GM19351 (cell line): ENCODE data around the gene IGFALS.

Experiments
- ATAC-seq: cut with Tn5 transposase; IDR thresholded peaks from one replicate; pipeline ENCODE4 v1.9.1; 2021; ENCODE audit warnings: mild to moderate bottlenecking, moderate library complexity; ENCODE audit not compliant: unreplicated experiment

IGFALS gene

DNA sequence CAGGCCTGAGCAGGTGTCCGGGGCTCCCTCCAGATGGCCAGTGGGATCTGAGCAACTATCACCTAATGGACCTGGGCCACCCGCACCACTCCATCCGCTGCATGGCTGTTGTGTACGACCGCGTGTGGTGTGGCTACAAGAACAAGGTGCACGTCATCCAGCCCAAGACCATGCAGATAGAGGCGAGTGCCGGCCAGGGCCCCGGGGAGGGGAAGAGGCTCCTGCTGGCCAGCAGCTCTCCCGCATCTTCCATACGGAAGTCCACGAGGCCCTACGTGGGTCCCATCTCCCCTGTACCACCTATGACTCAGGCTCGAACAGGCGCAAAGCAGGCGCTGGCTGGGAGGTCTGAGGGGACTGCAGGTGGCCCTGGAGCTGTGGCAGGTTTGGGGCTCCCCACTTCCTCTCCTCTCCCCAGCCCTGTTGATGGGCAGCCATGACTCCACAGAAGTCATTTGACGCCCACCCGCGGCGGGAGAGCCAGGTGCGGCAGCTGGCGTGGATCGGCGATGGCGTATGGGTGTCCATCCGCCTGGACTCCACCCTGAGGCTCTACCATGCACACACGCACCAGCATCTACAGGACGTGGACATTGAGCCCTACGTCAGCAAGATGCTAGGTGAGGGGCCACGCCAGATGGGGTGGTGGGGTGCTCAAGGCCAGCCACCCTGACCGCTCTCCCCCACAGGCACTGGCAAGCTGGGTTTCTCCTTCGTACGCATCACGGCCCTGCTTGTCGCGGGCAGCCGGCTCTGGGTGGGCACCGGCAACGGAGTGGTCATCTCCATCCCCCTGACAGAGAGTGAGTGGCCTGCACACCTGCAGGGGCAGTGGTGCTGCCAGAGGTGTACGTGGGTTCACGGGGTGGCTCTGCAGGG lies 26.1 kb downstream of the IGFALS start:
- ATAC-seq, result no peak

- ATAC-seq, result no peak
Measured at GRCh38 chr16:1766701-1767100, 26.8 kb downstream of the IGFALS start.

GRCh38 chr16:1766231-1766630 lies 27.3 kb downstream of the IGFALS start:
- no peak for ATAC-seq

DNA sequence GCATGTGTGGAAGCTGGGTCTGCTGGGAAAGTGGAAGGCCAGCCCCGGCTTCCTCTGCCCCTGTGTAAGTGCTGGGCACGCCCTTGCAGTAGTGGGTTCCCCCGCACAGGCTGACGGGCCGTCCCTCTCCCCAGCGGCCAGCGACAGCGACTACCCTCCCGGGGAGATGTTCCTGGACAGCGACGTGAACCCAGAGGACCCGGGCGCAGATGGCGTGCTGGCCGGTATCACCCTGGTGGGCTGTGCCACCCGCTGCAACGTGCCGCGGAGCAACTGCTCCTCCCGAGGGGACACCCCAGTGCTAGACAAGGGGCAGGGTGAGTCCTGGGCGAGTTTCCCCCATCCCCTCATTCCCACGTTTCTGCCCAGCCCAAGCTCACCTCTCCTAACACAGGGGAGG lies 27.7 kb downstream of the IGFALS start:
- ATAC-seq, result no peak

- ATAC-seq, result no peak
Measured at GRCh38 chr16:1764971-1765370, 28.5 kb downstream of the IGFALS start.

DNA sequence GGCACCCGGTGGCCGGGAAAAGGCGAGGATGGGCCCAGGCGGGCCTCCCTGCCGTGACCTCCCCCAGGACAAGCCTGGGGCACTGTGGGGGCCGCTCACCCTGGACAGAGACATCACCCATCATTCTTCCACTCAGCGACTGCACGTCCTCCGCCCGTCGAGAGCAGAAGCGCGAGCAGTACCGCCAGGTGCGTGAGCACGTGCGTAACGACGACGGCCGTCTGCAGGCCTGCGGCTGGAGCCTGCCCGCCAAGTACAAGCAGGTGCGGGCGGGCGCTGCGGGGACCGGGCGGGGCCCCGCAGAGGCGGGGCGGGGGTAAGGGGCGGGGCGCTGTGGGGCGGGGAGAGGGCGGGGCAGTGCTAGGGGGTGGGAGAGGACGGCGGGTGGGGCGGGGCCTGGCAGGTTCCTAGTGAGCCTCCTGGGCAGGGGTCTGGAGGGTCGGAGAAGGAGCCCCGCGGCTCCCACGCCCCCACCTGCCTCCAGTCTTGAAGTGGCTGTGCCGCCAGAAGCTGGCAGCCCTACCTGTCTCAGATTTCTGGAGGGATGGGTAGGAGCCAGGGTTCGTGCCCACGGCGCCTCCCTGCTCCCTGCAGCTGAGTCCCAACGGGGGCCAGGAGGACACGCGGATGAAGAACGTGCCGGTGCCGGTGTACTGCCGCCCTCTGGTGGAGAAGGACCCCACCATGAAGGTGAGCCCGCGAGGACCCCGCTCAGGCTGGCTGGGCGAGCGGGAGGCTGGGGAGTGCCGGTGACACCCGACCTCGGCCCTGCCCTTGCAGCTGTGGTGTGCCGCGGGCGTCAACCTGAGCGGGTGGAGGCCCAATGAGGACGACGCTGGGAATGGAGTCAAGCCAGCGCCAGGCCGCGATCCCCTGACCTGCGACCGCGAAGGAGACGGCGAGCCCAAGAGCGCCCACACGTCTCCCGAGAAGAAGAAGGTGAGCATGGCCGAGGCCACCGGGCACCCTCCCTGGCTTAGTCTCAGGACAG lies 29.7 kb downstream of the IGFALS start:
- ATAC-seq, result no peak

DNA sequence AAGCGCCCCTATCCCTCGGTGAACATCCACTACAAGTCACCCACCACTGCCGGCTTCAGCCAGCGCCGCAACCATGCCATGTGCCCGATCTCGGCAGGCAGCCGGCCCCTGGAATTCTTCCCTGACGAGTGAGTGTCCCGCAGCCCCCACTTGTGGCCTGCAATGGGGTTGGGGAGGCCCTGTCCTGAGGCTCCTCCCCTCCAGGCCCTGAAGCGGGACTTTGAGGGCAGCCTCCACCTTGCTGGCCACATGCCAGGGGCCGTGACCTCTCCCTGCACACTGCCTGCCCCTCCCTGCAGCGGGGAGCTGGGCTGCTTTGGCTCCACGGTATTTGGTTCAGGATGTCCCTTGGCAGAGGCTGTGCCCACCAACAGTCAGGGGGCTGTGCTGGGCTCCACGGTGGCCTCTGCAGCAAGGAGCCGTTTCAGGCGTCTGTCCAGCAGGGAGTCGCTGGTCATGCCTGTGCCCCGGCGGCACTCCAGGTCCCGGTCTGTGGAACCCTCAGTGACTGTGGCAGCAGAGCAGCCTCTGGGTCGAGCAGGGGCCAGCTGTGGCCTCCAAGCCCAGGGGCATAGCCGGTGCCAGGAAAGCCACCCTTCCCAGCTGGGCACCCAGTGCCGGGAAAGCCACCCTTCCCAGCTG lies 30.5 kb downstream of the IGFALS start:
- ATAC-seq, result no peak

DNA sequence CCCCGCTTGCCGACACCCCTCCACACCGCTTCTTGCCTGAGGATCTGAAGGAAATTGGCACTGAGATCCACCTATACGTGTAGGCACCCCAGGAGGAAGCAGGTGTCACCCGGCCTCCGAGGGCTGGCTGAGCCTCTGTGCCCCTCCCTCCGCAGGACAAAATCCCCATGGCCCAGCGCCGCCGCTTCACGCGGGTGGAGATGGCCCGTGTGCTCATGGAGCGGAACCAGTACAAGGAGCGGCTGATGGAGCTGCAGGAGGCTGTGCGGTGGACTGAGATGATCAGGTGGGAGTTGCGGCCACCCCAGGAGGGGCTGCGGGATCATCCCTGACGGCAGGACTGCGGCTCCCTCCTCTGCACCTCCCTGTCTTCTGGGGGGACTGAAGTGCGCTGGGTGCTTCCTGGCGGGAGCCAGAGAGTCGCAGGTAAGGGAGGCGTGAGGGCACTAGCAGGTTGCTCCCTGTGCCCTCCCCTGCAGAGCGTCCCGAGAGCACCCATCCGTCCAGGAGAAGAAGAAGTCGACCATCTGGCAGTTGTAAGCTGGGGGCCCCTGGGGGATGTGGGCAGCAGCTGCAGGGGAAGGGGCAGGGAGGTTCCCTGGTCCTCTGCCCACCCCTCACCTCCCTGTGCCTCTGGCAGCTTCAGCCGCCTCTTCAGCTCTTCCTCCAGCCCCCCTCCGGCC lies 31.2 kb downstream of the IGFALS start:
- no peak for ATAC-seq

- ATAC-seq, result no peak
Measured at GRCh38 chr16:1761751-1762150, 31.8 kb downstream of the IGFALS start.

DNA sequence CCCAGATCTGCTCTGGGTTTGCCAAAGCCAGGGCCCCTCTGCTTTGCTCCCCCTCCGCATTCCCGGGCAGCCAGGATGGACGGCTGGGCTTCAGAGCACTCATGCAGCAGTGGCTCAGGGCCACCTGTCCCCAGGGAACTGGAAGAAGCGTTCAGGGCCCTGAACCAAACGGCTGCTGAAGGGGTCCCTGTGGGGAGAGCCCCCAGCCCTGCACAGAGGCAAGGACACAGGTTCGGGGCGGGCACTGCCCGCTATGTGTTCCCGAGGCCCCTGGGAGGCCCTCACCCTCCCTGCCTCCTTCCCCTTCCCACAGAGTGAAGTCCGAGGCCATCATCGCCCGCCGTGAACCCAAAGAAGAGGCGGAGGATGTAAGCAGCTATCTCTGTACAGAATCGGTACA lies 32.6 kb downstream of the IGFALS start:
- ATAC-seq, result no peak

- ATAC-seq, result no peak
Measured at GRCh38 chr16:1759511-1759910, 34.0 kb downstream of the IGFALS start.

- no peak for ATAC-seq
Measured at GRCh38 chr16:1758923-1759322, 34.6 kb downstream of the IGFALS start.

GRCh38 chr16:1757714-1758461 lies 35.6 kb downstream of the IGFALS start:
- no peak for ATAC-seq

- ATAC-seq, result no peak
Measured at GRCh38 chr16:1754204-1754603, 39.3 kb downstream of the IGFALS start.

- no peak for ATAC-seq
Measured at GRCh38 chr16:1752853-1753252, 40.7 kb downstream of the IGFALS start.

DNA sequence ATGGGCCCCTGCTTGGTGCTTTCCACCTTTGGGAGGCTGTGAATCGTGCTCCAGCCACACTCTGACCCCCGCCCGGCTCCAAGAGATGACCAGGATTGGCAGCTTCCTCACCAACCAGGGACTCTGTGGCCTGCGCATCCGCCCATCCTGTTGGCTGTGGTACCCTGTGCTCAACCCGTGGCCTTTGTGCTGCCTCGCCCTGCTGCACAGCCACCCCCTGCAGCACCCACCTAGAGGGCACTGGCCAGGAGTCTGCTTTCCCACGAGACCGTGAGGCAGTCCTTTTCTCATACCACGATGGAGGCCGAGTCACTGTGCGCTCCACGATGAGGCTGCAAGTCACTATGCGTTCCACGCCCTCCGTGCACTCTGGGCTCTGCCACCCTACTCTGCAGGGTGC lies 41.6 kb downstream of the IGFALS start:
- no peak for ATAC-seq

- ATAC-seq, result no peak
Measured at GRCh38 chr16:1749152-1750117, 44.1 kb downstream of the IGFALS start.

DNA sequence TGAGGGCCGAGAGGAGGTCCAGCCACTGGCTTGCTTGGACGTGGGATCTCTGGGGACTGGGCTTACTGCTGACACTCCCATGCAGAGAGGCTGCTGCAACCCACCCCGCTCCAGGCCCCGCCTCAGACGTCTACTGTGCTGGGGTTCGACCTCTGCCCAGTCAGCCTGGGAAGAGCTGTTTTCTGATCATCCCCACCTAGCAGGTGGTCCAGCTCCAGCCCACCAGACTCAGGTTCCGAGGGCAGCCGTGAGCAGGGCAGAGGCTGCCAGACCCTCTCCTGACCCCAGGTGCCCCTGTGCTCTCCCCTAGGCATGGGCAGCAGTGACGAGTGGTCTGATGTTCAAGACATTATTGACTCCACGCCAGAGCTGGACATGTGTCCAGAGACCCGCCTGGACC lies 45.6 kb downstream of the IGFALS start:
- ATAC-seq, result no peak

- no peak for ATAC-seq
Measured at GRCh38 chr16:1746693-1747195, 46.8 kb downstream of the IGFALS start.
